Measurements from ENCODE around the gene ZNF408.
"Not testable (repeated sequence)": the region's sequence is repeated elsewhere in the genome, so short reads cannot be mapped to it uniquely, and the experiment has no call there.

Gene ZNF408

DNA sequence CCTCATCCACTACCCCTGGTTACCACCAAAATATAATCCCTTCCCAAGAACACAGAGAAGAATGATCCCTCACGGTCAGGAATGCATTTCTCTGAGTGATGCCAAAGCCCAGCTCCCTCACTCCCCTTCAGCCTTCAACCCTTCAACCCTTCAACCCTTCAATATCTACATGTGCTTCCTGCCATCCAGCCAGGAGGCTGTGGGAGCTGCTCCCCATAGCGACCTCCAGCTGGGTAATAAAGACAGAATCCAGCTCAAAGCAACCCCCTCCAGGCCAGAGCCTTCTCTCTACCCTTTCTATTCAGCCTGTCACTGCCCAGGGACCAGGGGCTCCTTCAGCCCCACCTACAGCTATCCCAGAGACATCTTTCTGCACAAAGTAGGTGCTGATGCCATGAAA is 3.1 kb upstream of the ZNF408 start:
- DNase-seq (ENCODE audit: low read depth), result no peak

DNA sequence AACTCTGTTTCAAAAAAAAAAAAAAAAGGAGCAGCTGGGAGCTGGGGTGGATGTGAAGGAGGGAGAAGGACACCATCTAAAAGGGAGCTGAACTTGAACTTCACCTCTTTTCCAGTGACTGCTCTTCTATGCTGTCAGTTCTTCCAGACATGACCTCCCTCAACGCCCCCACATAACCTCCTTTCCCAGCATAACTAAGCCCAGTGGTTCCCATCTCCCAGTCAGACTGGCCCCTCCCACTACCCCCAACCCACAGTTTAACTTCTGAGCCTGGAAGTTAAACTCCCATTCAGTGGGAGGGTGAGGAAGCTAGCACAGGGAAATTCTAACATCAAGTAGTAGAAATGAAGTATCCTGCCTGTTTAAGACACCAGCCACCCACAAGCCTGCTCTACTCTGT is 2.2 kb upstream of the ZNF408 start:
- DNase-seq (ENCODE audit: low read depth), result no peak

DNA sequence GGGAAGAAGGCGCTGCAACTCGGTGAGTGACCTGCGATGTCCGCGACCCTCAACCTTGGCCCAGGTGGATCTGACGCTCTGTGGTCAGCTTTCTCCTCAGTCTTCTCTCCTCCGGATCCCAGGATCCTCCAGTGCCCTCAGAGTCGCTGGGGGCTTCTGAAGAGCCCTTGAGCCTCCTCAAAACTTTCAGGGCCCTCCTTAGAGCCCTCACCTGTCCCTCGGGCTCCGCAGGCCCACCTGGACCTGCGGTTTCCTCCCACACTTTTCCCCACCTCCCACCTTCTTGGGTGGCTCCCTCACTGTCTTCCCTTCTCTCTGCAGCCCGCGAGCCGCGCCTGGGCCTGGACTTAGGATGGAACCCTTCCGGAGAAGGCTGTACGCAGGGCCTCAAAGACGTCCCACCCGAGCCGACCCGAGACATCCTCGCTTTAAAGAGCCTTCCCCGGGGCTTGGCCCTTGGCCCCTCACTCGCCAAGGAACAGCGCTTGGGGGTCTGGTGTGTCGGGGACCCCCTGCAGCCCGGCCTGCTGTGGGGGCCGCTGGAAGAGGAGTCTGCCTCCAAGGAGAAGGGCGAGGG is 335 bp downstream of the ZNF408 start:
- no peak for DNase-seq (ENCODE audit: low read depth)

DNA sequence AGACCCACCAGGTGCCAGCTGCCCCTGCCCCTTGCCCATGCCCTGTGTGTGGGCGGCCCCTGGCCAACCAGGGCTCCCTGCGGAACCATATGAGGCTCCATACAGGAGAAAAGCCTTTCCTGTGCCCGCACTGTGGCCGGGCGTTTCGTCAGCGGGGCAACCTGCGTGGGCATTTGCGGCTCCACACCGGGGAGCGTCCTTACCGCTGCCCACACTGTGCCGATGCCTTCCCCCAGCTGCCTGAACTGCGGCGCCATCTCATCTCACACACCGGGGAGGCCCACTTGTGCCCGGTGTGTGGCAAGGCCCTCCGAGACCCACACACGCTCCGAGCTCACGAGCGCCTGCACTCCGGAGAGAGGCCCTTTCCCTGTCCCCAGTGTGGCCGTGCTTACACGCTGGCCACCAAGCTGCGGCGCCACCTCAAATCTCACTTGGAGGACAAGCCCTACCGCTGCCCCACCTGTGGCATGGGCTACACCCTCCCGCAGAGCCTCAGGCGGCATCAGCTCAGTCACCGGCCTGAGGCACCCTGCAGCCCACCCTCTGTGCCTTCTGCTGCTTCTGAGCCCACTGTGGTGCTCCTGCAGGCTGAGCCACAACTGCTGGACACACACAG is 4.3 kb downstream of the ZNF408 start:
- no peak for DNase-seq (ENCODE audit: low read depth)

DNA sequence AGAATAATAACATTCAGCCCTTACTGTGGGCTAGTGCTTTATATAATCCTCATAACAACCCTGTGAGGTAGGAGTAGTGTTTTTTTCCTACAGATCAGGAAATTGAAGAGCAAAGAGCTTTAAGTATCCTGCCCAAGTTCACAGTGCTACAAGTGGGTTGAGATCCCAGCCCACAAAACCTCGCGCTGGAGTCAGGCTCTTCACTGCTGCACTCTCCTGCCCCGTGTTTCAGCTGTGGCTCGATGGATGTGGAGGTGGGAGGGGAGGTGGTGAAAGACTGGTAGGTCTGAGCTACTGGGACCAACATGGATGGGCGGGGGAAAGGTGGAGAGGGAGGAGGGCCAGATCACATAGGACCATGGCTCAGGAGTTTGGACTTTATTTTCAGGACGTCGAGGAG is 6.1 kb downstream of the ZNF408 start:
- no peak for DNase-seq (ENCODE audit: low read depth)

- DNase-seq (ENCODE audit: low read depth), result not testable (repeated sequence)
These were observed 8.5 kb downstream of the ZNF408 start for GRCh38 chr11:46709351-46709750.

- DNase-seq (ENCODE audit: low read depth), result no peak
These were observed 10.0 kb downstream of the ZNF408 start for GRCh38 chr11:46710821-46711269.

GRCh38 chr11:46711303-46711702 is 10.5 kb downstream of the ZNF408 start:
- no peak for DNase-seq (ENCODE audit: low read depth)

DNA sequence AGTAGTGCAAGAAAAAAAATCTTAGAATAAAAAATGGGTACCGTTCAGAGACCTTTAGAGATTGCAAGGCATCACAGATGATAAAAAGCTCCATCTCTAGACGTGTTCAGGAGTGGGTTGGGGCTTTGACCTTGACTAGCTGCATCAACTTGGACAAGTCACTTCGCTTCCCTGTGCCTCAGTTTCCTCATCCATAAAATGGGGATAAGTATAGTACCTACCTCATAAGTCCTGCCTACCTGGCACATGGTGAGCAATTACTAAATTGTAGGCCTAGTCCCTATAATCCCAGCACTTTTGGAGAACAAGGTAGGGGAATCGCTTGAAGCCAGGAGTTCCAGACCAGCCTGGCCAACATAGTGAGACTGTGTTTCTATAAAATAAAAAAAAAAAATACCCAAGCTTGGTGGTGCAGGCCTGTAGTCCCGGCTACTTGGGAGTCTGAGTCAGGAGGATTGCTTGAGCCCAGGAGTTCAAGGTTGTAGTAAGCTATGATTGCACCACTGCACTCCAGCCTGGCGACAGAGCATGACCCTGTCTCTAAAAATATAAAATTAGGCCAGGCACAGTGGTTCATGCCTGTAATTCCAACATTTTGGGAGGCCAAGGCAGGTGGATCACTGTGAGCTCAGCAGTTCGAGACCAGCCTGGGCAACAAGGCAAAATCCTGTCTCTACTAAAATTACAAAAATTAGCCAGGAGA is 12.2 kb downstream of the ZNF408 start:
- no peak for DNase-seq (ENCODE audit: low read depth)

GRCh38 chr11:46717825-46718154 is 17.0 kb downstream of the ZNF408 start:
- DNase-seq (ENCODE audit: low read depth), result not testable (repeated sequence)

DNA sequence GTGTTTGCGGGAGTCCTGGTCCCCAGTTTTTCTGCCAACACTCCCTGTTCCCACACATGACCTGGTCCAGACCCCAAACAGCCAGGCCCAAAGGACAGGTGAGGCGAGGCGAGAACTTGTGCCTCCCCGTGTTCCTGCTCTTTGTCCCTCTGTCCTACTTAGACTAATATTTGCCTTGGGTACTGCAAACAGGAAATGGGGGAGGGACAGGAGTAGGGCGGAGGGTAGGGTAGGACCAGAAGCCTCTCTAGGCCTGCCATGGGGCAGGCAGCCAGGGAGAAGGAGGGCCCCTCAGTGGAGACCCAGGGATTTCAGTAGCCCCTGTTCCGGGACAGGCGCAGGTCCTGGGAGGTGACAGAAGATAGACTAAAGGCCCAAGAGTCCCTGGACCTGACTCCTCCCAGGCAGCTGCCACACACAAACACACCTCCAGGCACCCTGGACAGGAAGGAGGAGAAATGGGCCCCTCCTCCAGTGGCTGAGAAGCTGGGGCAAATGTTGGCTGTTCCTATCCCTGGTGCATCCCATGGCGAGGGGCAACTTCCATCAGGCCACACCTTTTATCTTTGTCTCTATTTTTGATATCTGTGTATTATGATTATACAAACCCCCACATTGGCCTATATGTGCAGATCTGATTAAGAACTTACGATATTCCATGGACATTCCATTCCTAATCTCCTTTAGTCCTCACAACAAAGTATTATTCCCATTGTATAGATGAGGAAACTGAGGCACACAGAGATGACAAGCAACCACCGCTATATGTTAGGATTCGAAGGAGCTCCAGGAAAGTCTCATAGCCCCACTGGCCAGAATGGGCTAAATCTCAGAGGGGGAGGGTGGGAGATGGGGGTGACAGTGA is 17.6 kb downstream of the ZNF408 start:
- no peak for DNase-seq (ENCODE audit: low read depth)

DNA sequence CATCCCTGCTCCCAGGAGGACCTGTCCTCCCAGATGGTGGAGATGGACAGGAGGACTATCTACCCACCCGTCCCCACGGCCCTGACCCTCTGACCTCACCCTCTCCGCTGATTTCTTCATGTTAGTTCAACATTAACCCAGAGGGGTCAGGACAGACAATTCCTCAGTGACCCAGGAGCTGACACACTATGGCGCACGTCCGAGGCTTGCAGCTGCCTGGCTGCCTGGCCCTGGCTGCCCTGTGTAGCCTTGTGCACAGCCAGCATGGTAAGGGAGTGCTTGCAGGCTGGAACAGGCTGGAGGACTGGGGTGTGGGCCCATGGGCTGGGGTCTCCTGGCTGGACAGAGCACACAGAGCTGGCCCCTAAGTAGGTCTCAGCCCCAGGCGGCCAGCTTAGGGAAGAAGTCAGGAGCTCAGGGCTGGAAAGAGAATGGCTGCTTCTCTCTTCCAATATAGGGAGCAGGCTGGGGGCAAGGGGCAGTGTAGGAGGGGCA is 18.3 kb downstream of the ZNF408 start, which contains the start of gene F2:
F2 (plus strand) TSS at position 166 of the 495 bp plus-strand sequence; CDS start at position 189, 23 bp downstream.
- no peak for DNase-seq (ENCODE audit: low read depth)

- DNase-seq (ENCODE audit: low read depth), result no peak
These were observed 18.9 kb downstream of the ZNF408 start for GRCh38 chr11:46719543-46720218.

DNA sequence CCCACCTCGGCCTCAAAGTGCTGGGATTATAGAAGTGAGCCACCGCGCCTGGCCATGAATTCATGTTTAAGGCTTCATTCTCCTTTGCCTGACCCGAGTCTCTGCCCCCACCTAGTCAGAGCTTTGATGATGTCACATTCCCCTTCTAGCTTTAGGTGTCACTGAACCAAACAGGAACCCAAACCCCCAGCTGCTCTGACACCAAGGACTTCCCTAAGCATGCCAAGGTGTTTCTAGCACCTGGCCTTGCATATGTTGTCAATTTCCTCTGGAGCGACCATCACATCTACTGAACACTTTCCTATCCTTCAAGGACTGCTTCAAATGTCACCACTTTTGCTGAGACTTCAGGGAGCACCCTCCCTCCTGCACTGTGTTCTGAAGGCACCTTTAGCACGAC is 20.5 kb downstream of the ZNF408 start:
- DNase-seq (ENCODE audit: low read depth), result no peak

- DNase-seq (ENCODE audit: low read depth), result no peak
These were observed 21.9 kb downstream of the ZNF408 start for GRCh38 chr11:46722566-46723358.

DNA sequence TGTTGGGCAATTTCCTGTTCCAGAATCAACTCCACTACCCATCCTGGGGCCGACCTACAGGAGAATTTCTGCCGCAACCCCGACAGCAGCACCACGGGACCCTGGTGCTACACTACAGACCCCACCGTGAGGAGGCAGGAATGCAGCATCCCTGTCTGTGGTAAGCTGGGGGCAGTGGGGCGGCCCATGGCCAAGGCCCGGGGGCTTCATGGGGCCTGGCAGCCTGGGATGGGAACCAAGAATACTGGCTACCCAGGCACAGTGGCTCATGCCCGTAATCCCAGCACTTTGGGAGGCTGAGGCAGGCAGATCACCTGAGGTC is 22.5 kb downstream of the ZNF408 start:
- no peak for DNase-seq (ENCODE audit: low read depth)

DNA sequence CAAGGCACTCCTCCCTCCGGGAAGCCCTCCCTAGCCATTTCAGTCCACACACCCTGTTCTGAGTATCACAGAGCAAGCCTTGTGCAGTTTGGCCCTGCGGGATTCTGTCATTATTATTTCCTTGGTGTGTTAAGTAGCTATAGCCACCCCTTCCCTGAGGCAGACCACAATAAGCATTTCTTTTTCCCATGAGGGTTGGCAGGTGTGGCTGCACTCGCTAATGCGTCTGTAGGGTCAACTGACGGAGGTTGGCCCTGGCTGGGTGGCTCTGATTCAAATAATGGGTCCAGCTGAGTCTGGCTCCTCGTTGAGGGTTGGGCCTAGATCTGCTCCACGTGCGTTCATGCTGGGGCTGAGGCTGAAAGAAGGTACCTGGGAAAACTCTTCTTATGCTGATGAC is 23.3 kb downstream of the ZNF408 start:
- DNase-seq (ENCODE audit: low read depth), result no peak

GRCh38 chr11:46725338-46726205 is 24.7 kb downstream of the ZNF408 start:
- no peak for DNase-seq (ENCODE audit: low read depth)

- DNase-seq (ENCODE audit: low read depth), result no peak
These were observed 25.5 kb downstream of the ZNF408 start for GRCh38 chr11:46726206-46726862.

Data from stimulated activated CD8-positive, alpha-beta memory T cell treated with anti-CD3 and anti-CD28 coated beads, Interleukin-12 subunit alpha, Interleukin-12 subunit beta, amount 100 ng/mL, for 4 hours (primary cell).